Measurements from ENCODE around the gene GPR179. TPM values are rescaled to one million over a fixed set of nuclear protein-coding genes. Genes with fewer than 3 reads are reported as not detected.

The GPR179 gene
- polyA plus RNA-seq, 3 donors, result not detected

DNA sequence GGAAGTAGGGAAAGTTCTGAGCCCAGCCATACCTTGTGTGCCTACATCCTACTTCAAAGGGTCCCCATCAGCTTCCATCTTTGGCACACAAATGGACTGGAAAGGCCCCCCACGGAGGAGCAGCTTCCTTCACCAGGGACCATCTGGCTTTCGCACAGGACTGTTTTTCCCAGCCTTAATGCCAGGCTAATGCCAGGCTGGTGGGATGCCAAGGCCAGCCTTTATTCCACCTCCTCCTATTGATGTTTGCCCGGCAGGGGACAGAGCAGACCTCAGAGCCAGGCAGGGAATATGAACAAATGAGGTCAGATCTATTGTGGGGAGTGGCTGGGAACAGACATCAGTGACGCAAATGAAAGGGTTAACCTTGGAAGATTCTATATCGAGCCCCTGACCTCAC, 5.7 kb downstream of the GPR179 start:
- H3K4me3 Mint-ChIP-seq, result no peak overlapping the region
- H3K36me3 Mint-ChIP-seq, result no peaks in the 10 kb centered on the region
- no peak overlapping the region for H3K27ac Mint-ChIP-seq

DNA sequence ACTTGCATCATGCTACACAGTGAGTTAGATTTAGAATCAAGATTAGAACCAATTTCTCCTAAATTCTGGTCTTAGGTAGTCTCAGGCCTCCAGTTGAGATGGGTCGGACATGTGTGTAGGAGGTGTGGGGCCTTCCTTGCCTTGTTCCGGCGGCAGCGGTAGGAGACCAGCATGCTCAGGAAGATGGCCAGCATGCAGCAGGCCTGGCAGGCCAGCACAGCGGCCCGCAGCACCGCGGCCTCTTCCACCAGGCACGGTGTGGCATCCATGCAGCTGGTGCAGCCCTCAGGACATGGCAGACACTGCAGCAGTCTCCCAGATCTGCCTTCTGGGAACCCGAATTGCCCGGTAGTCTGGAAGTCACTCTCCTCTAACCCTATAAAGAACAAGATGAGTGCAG, 6.9 kb downstream of the GPR179 start:
- Mint-ChIP-seq H3K9me3 (peaks cover 0 to 2% (median 0%) of the 10 kb centered on the region in 7 donors), H3K27me3 (ENCODE audit: low read depth in 3 of 3) (peaks cover 0 to 6% (median 3%) of the 10 kb centered on the region in 3 donors), H3K4me1 (no peaks in the 10 kb centered on the region), H3K36me3 (no peaks in the 10 kb centered on the region), H3K27ac (peak overlapping the region in 1 of 7 donors; percentile 20), H3K4me3 (no peak overlapping the region)
- Histone ChIP-seq H3K79me2 (ENCODE audit: insufficient read depth, low read length) (no peaks in the 10 kb centered on the region), H3K9ac (ENCODE audit: insufficient read depth, low read length, poor library complexity, severe bottlenecking) (no peak overlapping the region), H3K36me3 (replicated peaks in 1 of 2; ENCODE audit: control insufficient read depth in 1 of 2, insufficient read depth in 2 of 2, low read length in 2 of 2) (no peaks in the 10 kb centered on the region), H3K27ac (ENCODE audit: low read depth in 1 of 2, low read length in 2 of 2) (no peak overlapping the region), H3K4me2 (replicated peaks; ENCODE audit: extremely low read depth, low read length, poor library complexity, severe bottlenecking) (no peak overlapping the region), H2AFZ (ENCODE audit: insufficient read depth, low read depth, low read length, poor library complexity, severe bottlenecking) (no peak overlapping the region), H4K20me1 (ENCODE audit: insufficient read depth, low read length) (no peaks in the 10 kb centered on the region), H3K4me3 (replicated peaks in 1 of 3; ENCODE audit: low read depth in 2 of 3, low read length in 3 of 3) (no peak overlapping the region), H3K27me3 (ENCODE audit: control insufficient read depth in 2 of 2, insufficient read depth in 2 of 2, low read length in 2 of 2) (no peaks in the 10 kb centered on the region), H3K9me3 (replicated peaks in 1 of 2; ENCODE audit: control insufficient read depth in 1 of 2, insufficient read depth in 1 of 2, low read length in 2 of 2) (no peaks in the 10 kb centered on the region), H3K4me1 (ENCODE audit: control insufficient read depth in 1 of 2, insufficient read depth in 2 of 2, low read length in 2 of 2) (no peaks in the 10 kb centered on the region)
- TF ChIP-seq, protein P1, sequence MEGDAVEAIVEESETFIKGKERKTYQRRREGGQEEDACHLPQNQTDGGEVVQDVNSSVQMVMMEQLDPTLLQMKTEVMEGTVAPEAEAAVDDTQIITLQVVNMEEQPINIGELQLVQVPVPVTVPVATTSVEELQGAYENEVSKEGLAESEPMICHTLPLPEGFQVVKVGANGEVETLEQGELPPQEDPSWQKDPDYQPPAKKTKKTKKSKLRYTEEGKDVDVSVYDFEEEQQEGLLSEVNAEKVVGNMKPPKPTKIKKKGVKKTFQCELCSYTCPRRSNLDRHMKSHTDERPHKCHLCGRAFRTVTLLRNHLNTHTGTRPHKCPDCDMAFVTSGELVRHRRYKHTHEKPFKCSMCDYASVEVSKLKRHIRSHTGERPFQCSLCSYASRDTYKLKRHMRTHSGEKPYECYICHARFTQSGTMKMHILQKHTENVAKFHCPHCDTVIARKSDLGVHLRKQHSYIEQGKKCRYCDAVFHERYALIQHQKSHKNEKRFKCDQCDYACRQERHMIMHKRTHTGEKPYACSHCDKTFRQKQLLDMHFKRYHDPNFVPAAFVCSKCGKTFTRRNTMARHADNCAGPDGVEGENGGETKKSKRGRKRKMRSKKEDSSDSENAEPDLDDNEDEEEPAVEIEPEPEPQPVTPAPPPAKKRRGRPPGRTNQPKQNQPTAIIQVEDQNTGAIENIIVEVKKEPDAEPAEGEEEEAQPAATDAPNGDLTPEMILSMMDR (IDR thresholded peaks at IDR 0.05), result no peak
- no peak for DNase-seq
- intact Hi-C loops (cut with micrococcal nuclease), result no loop called here
- WGBS (ENCODE audit: insufficient coverage), result 97% methylated on average over 8 of the region's 11 CpGs

More for the DNA sequence above, 5.7 kb downstream of the GPR179 start:
- Histone ChIP-seq H3K9ac (ENCODE audit: insufficient read depth, low read length, poor library complexity, severe bottlenecking) (no peak overlapping the region), H3K36me3 (replicated peaks in 1 of 2; ENCODE audit: control insufficient read depth in 1 of 2, insufficient read depth in 2 of 2, low read length in 2 of 2) (no peaks in the 10 kb centered on the region), H4K20me1 (ENCODE audit: insufficient read depth, low read length) (no peaks in the 10 kb centered on the region), H3K79me2 (ENCODE audit: insufficient read depth, low read length) (no peaks in the 10 kb centered on the region), H3K4me2 (replicated peaks; ENCODE audit: extremely low read depth, low read length, poor library complexity, severe bottlenecking) (no peak overlapping the region), H3K4me1 (ENCODE audit: control insufficient read depth in 1 of 2, insufficient read depth in 2 of 2, low read length in 2 of 2) (no peaks in the 10 kb centered on the region), H3K4me3 (replicated peaks in 1 of 3; ENCODE audit: low read depth in 2 of 3, low read length in 3 of 3) (no peak overlapping the region), H2AFZ (ENCODE audit: insufficient read depth, low read depth, low read length, poor library complexity, severe bottlenecking) (no peak overlapping the region), H3K27ac (ENCODE audit: low read depth in 1 of 2, low read length in 2 of 2) (no peak overlapping the region), H3K27me3 (ENCODE audit: control insufficient read depth in 2 of 2, insufficient read depth in 2 of 2, low read length in 2 of 2) (no peaks in the 10 kb centered on the region), H3K9me3 (replicated peaks in 1 of 2; ENCODE audit: control insufficient read depth in 1 of 2, insufficient read depth in 1 of 2, low read length in 2 of 2) (no peaks in the 10 kb centered on the region)
- no peaks in the 10 kb centered on the region for H3K4me1 Mint-ChIP-seq
- intact Hi-C loops (cut with micrococcal nuclease), result no loop called here
- no peak for DNase-seq
- H3K9me3 Mint-ChIP-seq, result peaks cover 0 to 2% (median 0%) of the 10 kb centered on the region in 7 donors
- WGBS (ENCODE audit: insufficient coverage), result 100% methylated on average over 2 of the region's 5 CpGs
- TF ChIP-seq, protein P1 (IDR thresholded peaks at IDR 0.05), result no peak
- peaks cover 0 to 6% (median 4%) of the 10 kb centered on the region in 3 donors for H3K27me3 Mint-ChIP-seq (ENCODE audit: low read depth in 3 of 3)
